Esophagus muscularis mucosa (tissue), 4 donors: Measurements from ENCODE around the gene CST4.

Source experiments
- EP300 ChIP-seq: sonication (generic); formaldehyde crosslinking; IDR thresholded peaks from one replicate; pipeline ENCODE4 v1.6.1; 2017; ENCODE audit warnings: antibody characterized with exemption
- POLR2A ChIP-seq: fragments of 450-650 bp; IDR thresholded peaks from one replicate; pipeline ENCODE4 v1.6.1; 2017; ENCODE audit warnings: antibody characterized with exemption, moderate library complexity, mild to moderate bottlenecking, low read depth
- POLR2AphosphoS5 ChIP-seq, 2 donors: sonication (generic); formaldehyde crosslinking; IDR thresholded peaks; one replicate each; pipeline ENCODE4 v1.6.1; 2017; ENCODE audit warnings: antibody characterized with exemption in 2 of 2
- TF ChIP-seq, protein P1 (sequence below), 3 experiments: fragments of 200-600 bp in 2 of 3; fragments of 450-650 bp in 1 of 3; sonication (generic) in 2 of 3; IDR thresholded peaks; one replicate each; pipeline ENCODE4 v1.5.1; 2017 to 2019; ENCODE audit warnings: antibody characterized with exemption in 3 of 3, mild to moderate bottlenecking in 2 of 3, moderate library complexity in 1 of 3

DNA sequence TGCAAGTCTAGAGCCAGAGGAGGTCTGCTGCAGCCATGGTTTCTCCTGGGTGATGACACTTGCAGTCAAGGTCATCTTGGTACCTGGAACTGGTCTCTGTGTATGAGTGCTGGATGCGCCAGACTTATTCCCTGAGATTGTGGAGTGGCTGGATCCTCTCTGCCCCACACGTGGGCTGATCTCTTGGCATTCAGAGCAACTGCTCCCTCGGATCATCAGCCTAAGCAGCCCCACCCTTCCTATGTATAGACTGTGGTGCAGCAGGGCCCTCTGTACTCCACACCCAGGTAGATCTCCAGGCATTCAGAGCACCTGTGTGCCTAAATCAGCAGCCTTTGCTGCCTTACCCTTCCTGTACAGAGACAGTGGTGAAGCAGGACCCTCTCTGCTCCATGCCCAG lies 12.1 kb upstream of the CST4 start:
- TF ChIP-seq, protein P1, sequence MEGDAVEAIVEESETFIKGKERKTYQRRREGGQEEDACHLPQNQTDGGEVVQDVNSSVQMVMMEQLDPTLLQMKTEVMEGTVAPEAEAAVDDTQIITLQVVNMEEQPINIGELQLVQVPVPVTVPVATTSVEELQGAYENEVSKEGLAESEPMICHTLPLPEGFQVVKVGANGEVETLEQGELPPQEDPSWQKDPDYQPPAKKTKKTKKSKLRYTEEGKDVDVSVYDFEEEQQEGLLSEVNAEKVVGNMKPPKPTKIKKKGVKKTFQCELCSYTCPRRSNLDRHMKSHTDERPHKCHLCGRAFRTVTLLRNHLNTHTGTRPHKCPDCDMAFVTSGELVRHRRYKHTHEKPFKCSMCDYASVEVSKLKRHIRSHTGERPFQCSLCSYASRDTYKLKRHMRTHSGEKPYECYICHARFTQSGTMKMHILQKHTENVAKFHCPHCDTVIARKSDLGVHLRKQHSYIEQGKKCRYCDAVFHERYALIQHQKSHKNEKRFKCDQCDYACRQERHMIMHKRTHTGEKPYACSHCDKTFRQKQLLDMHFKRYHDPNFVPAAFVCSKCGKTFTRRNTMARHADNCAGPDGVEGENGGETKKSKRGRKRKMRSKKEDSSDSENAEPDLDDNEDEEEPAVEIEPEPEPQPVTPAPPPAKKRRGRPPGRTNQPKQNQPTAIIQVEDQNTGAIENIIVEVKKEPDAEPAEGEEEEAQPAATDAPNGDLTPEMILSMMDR (IDR thresholded peaks at IDR 0.05), result no peak
- no peak for TF ChIP-seq POLR2A
- TF ChIP-seq POLR2AphosphoS5 (IDR thresholded peaks at IDR 0.05), result no peak
- TF ChIP-seq EP300, result no peak
